NCI-H460 (cell line): ENCODE data around the gene THRA. TPM values are rescaled to one million over a fixed set of nuclear protein-coding genes. Genes with fewer than 3 reads are reported as not detected.

Experiments
- DNase-seq: peaks from one replicate; pipeline ENCODE4 v3.0.0-alpha.2; 2016; ENCODE audit warnings: low read depth; ENCODE audit errors: extremely low read depth
- total RNA-seq: library from RNA; depleted of rRNA; stranded (reverse); fragments of >200 nt; shearing (Covaris generic); gene quantifications from 2 replicates; pipeline ENCODE4 v1.2.3, GENCODE V29; 2014

THRA gene
- total RNA-seq, 1 experiment from 2014 or later, result 6.2 TPM

DNA sequence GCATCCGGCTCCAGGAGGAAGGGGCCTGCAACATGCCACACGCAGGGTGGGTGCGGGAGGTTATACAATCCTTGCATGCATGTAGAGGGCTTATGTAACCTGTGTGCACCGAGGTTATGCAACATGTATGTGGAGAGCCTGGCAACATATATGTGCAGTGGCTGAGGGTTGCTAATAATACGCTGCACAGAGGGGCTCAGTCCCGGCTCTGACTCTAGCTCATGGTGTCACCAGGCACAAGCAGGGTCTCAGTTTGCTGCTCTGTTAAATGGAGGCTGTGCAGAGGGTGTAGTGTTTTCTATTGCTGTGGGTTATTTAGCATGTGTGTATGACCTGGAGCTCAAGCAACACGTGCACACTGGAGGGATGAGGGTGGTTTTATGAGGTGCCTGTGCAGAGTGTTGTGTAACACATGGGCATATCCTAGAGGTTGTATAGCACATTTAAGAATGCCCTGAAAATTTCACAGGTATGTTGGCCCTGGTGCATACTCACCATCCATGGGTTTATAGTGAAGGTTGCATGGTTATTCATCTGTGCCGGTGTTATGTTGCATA is 13.3 kb downstream of the THRA start:
- DNase-seq, result no peak

DNA sequence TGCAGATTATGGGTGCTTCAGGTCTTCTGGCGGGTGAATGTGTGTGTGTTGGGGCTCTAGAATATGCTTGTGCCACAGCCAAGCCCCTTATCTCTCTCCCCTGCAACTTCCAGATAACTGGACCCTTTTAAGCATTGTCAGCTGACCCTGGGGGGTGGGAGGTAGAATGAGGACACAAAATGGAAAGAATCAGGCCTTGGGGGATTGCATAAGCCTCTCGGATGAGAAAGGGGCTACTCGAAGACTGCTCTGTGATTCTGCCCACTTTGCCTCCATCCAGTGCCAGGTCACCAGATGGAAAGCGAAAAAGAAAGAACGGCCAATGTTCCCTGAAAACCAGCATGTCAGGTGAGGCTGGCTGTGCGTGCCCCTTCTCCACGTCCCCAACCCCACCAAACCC is 13.8 kb downstream of the THRA start:
- no peak for DNase-seq

DNA sequence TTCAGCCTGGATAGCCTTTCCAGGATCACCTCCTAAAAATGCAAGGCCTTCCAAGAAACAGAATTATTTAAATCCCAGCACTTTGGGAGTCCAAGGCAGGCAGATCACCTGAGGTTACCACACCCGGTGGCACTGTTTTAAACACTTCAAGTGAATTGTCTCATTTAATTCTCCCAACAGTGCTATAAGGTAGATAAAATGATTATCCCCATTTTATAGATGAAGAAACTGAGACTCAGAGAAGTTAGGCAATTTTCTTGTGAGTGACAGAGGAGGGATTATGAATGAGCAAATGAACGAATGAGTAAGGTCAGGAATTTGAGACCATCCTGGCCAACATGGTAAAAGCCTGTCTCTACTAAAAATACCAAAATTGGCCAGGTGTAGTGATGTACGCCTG is 16.8 kb downstream of the THRA start:
- DNase-seq, result no peak

DNA sequence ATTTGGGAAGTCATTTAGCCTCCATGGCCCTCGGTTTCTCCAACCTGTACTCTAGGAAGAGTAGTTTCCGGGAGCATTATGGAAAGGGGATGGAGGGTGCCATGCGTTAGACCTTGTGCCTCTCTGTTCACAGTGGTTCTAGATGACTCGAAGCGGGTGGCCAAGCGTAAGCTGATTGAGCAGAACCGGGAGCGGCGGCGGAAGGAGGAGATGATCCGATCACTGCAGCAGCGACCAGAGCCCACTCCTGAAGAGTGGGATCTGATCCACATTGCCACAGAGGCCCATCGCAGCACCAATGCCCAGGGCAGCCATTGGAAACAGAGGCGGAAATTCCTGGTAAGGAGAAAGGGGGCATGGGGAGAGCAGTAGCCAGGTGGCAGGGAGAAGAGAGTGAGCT is 21.7 kb downstream of the THRA start:
- DNase-seq, result no peak

GRCh38 chr17:40086150-40087044 is 23.6 kb downstream of the THRA start:
- DNase-seq, result no peak

GRCh38 chr17:40087049-40087794 is 24.5 kb downstream of the THRA start:
- no peak for DNase-seq

DNA sequence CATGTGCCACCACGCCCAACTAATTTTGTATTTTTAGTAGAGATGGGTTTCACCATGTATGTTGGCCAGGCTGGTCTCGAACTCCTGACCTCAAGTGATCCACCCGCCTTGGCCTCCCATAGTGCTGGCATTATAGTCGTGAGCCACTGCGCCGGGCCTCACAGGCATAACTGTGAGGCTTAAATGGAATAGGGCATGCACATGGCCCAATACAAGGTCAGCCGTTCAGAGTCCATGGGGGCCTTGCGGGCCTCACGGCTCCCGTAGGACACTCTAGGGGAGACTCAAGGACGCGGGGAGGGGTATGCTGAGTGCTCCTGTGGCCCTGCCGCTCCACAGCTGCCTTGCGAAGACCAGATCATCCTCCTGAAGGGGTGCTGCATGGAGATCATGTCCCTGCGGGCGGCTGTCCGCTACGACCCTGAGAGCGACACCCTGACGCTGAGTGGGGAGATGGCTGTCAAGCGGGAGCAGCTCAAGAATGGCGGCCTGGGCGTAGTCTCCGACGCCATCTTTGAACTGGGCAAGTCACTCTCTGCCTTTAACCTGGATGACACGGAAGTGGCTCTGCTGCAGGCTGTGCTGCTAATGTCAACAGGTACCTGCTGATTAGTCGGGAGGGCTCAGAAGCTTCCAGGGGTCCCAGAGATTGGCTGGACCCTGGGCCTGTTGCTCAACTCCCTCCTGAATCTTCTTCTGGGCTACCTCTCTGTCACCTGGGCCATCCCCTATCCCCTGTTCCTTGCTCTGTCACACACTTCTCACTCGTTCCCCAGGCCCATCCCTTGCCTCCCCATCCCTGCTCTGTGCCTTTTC is 25.3 kb downstream of the THRA start:
- no peak for DNase-seq

DNA sequence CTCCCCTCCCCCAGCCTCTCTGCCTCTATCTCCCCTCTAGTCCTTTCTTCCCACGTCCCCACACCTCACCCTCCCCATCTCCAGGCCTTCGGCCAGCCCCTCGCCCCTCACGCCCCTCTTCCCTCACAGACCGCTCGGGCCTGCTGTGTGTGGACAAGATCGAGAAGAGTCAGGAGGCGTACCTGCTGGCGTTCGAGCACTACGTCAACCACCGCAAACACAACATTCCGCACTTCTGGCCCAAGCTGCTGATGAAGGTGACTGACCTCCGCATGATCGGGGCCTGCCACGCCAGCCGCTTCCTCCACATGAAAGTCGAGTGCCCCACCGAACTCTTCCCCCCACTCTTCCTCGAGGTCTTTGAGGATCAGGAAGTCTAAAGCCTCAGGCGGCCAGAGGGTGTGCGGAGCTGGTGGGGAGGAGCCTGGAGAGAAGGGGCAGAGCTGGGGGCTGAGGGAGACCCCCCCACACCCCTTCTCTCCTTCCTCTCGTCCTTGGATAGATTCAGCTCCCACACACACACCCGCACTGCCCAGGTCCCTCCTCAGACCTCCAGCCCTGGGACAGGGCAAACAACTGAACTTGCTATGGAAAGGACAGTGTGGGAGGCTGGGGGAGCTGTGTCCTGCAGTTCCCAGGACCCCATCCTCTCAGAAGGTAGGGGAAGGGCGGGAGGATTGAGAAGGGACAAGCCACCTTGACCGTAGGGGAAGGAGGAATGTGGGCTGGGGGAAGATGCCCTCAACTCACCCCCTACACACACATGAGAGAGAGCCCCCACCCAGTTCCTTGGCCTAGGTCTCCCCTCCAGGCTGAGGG is 26.5 kb downstream of the THRA start:
- DNase-seq, result no peak

GRCh38 chr17:40090237-40091119 is 27.7 kb downstream of the THRA start:
- no peak for DNase-seq

DNA sequence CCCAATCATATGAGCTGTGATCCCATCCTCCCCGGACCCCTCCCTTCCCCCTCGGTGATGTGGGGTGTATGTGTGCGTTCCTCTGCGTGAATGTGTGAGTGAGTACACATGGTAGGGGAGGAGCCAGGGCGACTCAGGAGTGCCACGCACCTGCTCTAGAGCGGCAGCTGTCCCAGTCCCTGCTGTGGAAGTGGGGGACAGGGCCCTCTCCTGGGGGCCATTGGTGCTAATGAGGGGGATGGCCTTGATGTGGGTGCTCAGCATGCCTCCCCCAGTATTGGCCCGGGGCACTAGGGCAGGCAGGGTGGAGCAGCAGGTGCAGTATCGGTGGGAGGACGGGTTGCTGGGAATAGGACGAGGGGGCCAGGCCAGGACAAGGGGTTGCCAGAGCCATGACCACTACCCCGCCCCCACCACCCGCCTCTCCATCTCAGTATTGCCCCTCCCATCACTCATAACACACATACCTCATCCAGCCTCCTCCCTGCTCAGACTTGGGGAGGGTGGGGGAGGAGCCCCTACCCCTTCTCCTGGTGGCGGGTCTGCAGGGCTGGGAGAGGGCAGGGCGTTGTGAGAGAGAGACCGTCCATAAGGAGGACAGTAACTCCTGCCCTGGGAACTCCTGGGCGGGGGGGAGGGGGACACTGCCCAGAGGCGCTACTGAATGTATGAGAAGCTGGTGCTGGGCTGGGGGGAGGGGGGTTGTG is 29.1 kb downstream of the THRA start:
- no peak for DNase-seq

- DNase-seq, result no peak
These were observed 29.8 kb downstream of the THRA start for GRCh38 chr17:40092581-40092980.

- DNase-seq, result no peak
These were observed 30.3 kb downstream of the THRA start for GRCh38 chr17:40093005-40093579.

DNA sequence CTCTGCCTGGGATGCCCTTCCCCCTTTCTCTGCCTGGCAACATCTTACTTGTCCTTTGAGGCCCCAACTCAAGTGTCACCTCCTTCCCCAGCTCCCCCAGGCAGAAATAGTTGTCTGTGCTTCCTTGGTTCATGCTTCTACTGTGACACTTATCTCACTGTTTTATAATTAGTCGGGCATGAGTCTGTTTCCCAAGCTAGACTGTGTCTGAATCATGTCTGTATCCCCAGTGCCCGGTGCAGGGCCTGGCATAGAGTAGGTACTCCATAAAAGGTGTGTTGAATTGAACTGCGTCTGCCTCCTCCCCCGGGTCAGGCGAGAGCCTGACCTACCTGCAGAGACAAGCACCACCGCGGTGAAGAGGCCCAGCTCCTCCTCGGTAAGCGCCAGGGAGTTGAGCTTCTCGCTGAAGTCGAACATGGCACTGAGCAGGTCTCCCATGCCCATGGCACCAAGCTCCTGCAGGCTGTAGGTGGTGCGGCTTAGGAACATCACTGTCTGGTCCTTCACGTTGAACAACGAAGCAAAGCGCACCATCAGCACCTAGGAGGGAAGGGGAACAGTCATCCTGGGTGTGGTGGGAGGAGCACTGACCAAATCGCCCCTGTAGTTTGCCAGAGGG is 30.9 kb downstream of the THRA start:
- no peak for DNase-seq

- no peak for DNase-seq
These were observed 32.1 kb downstream of the THRA start for GRCh38 chr17:40094874-40095273.

DNA sequence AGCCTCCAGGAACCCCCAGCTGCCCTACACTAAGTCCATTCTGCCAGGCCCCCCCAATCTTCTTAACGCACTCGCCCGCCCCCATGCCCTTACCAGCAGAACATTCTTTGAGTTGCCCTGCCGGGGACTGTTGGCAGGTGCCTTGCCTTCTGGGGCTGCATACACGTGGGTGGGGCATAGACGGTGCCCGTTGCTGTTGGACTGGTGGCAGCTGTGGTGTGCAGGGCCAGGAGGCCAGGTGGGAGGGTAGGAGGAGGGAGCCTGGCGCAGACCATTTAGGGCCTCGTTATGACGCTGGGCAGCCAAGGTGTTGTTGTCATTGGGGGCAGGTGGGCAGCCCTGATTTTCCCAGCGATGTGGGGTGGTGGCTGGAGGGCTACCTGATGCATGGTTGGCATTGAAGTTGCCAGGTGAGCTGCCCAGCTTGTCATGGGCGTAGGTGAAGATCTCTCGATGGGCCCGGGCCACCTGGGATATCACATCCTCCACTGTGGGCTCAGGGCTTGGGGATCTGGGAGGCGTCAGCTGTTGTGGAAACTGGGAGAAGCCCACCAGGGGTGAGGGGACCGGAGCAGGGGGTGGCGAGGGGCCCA is 32.7 kb downstream of the THRA start:
- no peak for DNase-seq

DNA sequence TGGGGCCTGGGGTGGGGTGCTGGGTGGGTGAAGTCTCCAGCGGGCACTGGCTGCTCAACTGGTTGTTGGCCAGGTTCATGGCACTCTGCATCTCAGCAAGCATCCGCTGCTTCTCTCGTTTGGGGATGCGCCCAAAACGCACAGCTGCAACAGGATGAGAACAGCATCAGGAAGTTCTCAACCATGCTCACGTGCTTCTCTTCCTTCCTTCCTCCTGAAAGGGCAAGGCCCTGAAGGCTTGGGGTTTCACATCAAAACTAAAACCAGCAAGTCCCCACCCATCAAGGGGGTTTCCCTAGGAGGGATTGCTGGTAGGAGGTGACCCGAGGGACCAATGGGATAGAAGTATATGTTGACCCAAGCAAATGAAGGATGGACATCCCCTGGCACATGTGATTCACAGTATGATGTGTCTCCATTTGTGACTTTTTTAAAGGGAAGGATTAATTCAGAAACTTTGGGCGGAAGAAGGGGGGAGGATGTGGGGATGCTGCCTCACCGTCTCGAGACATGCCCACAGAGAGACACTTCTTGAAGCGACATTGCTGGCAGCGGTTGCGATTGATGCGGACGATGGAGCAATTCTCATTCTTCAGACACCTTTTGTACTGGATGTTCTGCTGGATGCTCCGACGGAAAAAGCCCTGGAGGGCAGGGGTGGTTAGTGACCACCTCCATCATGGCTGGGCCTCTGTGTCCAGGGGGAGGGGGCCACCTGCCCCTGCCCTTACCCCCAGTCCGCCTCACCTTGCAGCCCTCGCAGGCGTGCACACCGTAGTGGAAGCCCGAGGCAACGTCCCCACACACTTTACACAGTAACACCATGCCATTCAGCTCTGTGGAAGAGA is 33.4 kb downstream of the THRA start:
- DNase-seq, result no peak
